ENCODE data around the gene OSTC.

OSTC gene

DNA sequence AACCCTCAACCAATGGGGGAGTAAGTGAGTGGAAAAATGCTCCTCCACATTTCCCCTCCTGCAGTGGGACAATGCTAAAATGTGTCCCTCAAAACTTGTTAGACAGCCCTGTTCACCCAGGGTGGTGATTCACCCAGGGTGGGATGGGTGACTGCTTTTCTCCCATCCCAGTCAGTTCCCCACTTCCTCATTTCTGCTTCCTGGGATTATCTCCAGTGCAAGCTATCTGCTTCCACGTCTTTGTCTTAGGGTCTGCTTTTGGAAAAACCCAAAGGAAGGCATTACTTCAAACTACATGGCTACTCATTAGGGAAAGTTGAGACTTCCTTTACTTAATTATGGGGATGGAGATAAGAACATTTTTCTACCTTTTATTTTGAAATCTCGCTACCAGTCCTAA lies 67.0 kb downstream of the OSTC start:
- DNase-seq = no peak

Measured in NCI-H1092 treated with DMSO at 0.1 percent for 48 hours (cell line).